Measurements from ENCODE around the gene CDHR2. TPM values are rescaled to one million over a fixed set of nuclear protein-coding genes. Genes with fewer than 3 reads are reported as not detected.

CDHR2 gene
- 10 to 100 TPM in 3 of 4 donors, under 1 TPM in 1; 0.49 to 23.2 (median 14.2) TPM for polyA plus RNA-seq (ENCODE audit: insufficient read length in 4 of 4)

- DNase-seq (ENCODE audit: low read depth in 4 of 4, low spot score in 3 of 4), result no peak
Measured at GRCh38 chr5:176548967-176549444, at the start of gene CDHR2. TSS of gene CDHR2 (plus strand) at chr5:176549342. CDS start at chr5:176565353, 16,011 bp downstream.

DNA sequence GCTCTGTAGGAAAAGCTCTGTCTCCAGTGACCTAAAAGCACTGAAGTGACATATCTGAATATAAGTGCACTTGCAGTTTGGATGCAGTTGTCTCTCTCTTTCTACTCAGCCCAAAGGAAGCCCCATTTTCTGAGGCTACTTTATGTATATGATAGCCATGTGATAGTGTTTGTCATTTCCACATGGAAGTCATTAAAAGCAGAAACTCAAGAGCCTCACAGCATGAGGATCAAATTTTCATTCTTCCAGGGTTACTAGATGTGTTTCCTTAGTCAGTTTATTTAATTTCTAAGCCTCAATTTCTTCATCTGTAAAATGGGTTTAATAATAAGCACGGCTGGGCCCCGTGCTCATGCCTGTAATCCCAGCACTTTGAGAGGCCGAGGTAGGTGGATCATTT lies 48.6 kb upstream of the CDHR2 start:
- no peak for DNase-seq (ENCODE audit: low read depth in 4 of 4, low spot score in 3 of 4)

DNA sequence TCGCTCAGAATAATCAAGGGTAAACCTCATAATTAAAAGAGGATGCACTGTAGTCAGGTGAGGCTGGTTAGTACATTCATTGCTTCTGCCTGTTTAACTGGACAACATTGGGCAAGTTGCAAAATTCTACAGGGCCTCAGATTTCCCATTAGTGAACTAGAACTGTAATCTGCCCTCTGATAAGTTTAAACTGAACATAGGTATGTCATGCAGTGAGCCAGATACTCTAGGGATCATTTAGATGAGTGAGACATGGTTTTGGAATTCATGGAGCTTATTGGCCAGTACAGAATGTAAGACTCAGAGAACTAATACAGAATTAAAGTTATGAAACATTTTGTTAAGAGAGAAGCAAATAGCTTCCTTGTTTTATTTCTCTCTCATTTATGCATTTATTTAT lies 47.8 kb upstream of the CDHR2 start:
- no peak for DNase-seq (ENCODE audit: low read depth in 4 of 4, low spot score in 3 of 4)

GRCh38 chr5:176503496-176503895 lies 45.6 kb upstream of the CDHR2 start:
- DNase-seq (ENCODE audit: low read depth in 4 of 4, low spot score in 3 of 4), result no peak

DNA sequence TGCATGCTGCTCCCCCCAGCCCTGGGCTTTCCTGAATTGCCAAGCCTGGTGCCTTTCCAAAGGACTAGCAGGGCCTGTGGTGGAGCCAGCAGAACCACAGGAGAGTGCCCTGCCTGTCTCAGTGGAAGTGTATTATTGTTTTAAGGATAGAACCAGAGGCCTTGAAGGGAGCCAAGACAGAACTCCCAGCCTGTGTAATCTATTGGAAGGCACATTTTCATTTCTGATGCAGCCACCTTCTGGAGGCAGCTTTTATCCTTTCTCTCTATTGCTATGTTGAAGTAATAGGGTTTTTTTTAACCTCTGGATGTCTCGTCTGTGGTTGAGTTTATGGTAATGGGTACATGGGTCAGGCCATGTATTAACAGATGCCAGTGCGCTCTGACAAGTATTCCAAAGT lies 41.2 kb upstream of the CDHR2 start:
- no peak for DNase-seq (ENCODE audit: low read depth in 4 of 4, low spot score in 3 of 4)

- DNase-seq (ENCODE audit: low read depth in 4 of 4, low spot score in 3 of 4), result no peak
Measured at GRCh38 chr5:176508603-176509002, 40.5 kb upstream of the CDHR2 start.

DNA sequence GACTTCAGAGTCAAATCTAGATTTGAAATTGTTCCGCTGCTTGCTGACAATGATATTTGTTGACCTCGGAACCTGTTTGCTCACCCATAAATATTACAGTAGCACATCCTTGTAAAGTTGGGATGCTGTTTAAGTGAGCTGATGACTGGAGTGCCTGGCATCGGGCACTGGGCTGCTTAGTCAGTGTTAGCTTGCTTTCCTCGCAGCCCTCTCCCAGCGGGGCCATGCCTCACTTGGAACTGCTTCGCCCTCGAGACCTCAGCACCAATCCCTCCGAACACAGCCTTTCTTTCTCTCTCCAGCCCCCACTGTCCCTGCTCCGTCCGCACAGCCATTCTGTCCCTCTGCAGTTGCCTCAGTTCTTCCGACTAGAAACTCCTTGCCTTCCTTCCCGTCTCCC lies 35.4 kb upstream of the CDHR2 start:
- no peak for DNase-seq (ENCODE audit: low read depth in 4 of 4, low spot score in 3 of 4)

- no peak for DNase-seq (ENCODE audit: low read depth in 4 of 4, low spot score in 3 of 4)
Measured at GRCh38 chr5:176514244-176514950, 34.7 kb upstream of the CDHR2 start.

DNA sequence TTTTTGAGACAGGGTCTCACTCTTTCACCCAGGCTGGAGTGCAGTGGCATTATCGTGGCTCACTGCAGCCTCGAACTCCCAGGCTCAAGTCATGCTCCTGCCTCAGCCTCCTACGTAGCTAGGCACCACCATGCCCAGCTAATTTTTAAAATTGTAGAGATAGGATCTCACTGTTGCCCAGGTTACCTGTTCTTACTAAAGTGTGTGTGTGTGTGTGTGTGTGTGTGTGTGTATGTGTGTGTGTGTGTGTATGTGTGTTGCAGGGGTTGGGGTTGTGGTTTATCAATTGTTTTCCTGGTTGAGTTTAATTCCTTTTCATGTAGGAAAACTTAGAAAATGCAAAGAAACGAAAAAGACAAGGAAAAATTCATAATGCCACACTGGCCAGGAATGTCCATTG lies 33.7 kb upstream of the CDHR2 start:
- DNase-seq (ENCODE audit: low read depth in 4 of 4, low spot score in 3 of 4), result no peak

DNA sequence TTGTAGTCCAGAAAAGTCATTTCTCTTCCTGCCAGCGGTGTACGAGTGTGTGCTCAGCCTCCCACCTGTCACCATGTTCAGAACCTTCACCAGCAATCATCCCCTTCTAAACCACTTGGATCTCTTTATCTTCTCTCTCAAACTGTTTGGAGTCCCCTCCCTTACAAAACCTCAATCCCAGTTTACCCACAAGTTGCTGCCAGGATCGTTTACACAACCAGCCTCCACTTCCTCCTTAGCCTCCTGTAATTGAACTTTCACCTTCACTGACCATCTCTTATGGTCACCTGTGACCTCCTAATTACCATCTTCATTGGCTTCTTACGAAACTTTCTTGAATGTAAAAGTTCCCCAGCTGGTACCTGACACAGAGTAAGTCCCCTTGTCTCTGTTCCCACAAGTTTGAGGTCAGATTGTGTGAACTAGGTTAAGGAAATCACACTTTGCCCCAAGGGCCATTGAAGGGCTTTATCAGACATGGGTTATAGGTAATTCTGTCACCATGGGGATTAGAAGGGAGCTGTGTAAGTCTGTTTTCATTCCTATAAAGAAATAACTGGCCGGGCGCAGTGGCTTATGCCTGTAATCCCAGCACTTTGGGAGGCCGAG lies 32.0 kb upstream of the CDHR2 start:
- DNase-seq (ENCODE audit: low read depth in 4 of 4, low spot score in 3 of 4), result no peak

- DNase-seq (ENCODE audit: low read depth in 4 of 4, low spot score in 3 of 4), result no peak
Measured at GRCh38 chr5:176519810-176520720, 29.1 kb upstream of the CDHR2 start.

DNA sequence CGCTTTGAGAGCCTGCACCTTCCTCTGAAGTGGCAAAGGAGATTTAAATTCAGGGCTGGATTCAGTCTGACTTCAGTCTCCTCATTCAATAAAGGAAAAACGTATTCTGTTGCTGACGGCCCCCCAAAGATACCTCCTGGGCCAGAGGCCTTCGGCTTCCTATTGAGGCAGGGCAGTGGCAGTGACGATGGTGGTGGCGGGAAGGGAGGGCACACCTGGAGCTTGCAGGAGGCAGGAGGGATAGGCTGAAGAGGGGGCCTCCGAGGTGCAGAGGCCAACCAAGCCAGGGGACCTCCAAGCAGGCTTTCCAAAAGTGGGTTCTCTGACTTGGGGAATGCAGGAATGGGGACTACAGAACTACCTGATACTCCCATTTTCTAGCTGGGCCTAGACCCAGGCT lies 27.9 kb upstream of the CDHR2 start:
- no peak for DNase-seq (ENCODE audit: low read depth in 4 of 4, low spot score in 3 of 4)

GRCh38 chr5:176521699-176522263 lies 27.4 kb upstream of the CDHR2 start:
- no peak for DNase-seq (ENCODE audit: low read depth in 4 of 4, low spot score in 3 of 4)

- DNase-seq (ENCODE audit: low read depth in 4 of 4, low spot score in 3 of 4), result no peak
Measured at GRCh38 chr5:176524138-176524537, 25.0 kb upstream of the CDHR2 start.

DNA sequence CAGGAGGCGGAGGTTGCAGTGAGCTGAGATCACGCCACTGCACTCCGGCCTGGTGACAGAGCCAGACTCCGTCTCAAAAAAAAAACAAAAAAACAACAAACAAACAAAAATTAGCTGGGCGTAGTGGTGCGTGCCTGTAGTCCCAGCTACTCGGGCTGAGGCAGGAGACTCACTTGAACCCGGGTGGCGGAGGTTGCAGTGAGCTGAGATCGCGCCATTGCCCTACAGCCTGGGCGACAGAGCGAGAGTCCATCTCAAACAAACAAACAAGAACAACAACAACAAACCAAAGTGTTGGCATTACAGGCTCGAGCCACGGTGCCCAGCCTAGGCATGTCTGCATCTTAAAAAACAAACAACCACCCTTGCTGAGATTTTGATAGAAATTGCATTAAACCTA lies 24.2 kb upstream of the CDHR2 start:
- no peak for DNase-seq (ENCODE audit: low read depth in 4 of 4, low spot score in 3 of 4)

- no peak for DNase-seq (ENCODE audit: low read depth in 4 of 4, low spot score in 3 of 4)
Measured at GRCh38 chr5:176525677-176526076, 23.5 kb upstream of the CDHR2 start.

- no peak for DNase-seq (ENCODE audit: low read depth in 4 of 4, low spot score in 3 of 4)
Measured at GRCh38 chr5:176526462-176526861, 22.7 kb upstream of the CDHR2 start.

GRCh38 chr5:176527246-176528222 lies 21.6 kb upstream of the CDHR2 start:
- DNase-seq (ENCODE audit: low read depth in 4 of 4, low spot score in 3 of 4), result no peak

GRCh38 chr5:176528301-176528700 lies 20.8 kb upstream of the CDHR2 start:
- no peak for DNase-seq (ENCODE audit: low read depth in 4 of 4, low spot score in 3 of 4)

GRCh38 chr5:176528761-176529115 lies 20.4 kb upstream of the CDHR2 start:
- DNase-seq (ENCODE audit: low read depth in 4 of 4, low spot score in 3 of 4), result no peak

Data from left renal pelvis (tissue), 4 donors.